HG03196 (cell line): ENCODE results near the gene OR52E6.
A peak's percentile ranks its signal among the peaks of the same experiment; 100 is the strongest.

Experiments
- ATAC-seq: cut with Tn5 transposase; IDR thresholded peaks from one replicate; pipeline ENCODE4 v1.9.1; 2021; ENCODE audit not compliant: unreplicated experiment

Gene OR52E6

DNA sequence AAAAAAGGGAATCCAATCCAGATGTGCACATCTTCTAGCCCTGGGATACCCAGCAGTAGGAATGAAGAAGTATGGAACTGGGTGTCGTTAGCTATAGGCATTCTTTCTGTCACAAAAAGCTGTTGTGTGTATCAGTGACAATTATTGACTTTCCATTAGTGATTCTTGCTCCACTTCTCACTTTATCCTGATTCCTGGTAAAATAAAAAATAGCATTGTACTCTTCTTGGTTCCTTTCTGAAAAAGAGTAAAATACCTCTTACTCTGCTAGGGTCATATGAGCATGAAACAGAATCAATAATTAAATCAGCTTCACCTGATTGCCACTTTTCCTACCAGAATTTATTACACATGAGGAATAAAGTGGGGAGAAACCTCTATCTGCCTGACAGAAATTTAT, at the start of gene OR52E6:
Gene OR52E6 (minus strand): TSS at position 101 of the 400 bp plus-strand sequence. CDS start 0 bp downstream, at position 101.
- no peak for ATAC-seq

DNA sequence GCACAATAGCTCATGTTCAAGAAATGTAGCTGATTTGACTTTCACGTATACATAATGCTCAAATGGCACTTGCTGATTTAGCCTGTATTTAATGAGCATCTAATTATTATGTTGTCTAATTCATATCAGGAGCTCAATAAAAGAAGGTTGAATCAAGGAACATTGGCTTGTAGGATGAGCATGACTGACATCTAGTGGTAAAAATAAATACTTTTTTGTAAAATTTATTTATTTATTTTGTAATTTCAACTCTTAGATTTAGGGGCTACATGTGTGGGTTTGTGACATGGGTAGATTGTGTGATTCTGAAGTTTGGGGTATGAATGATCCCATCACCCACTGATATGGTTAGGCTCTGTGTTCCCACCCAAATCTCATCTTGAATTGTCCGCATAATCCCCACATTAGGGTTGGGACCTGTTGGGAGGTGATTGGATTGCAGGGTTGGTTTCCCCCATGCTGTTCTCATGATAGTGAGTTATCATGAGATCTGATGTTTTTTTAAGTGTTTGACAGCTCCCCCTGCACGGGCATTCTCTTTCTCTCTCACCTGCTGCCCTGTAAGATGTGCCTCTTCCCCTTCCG, 49.6 kb upstream of the OR52E6 start:
- no peak for ATAC-seq

DNA sequence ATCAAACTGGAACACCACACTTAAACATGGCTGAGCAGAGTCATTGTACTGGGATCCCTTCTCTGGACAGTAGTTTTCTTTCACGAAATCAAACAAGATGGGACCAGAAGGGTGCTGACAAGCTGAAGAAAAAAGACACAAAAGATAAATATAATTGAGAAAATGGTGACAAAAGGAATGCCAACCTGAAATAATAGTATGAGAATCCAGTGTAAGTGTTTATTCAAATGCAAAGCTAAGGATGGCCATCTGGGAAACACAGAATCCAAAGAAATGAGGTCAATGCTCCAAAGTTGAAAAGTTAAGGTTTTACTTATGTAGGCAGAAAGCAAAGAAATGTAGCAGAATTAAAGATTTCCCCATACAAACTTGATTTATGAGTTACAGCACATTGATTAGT, 46.0 kb upstream of the OR52E6 start:
- ATAC-seq: no peak

DNA sequence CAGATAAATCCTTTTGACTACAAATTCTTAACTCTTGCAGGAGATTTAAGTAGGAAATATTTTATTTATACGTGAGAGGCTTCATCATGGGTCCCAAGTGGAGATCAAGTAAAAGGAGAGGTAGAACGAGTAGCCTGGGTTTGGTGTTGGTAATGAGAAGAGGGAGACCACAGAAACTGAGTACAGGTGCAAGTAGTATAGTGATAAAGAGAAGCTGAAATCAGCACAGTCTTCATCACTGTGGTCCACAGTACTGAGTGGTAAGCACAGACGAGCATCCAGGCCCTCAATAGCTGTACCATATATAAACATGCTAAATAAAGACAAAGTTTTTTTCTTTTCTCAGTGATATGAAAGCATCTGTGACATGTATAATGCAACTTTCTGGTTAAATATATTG, 45.5 kb upstream of the OR52E6 start:
- no peak for ATAC-seq

DNA sequence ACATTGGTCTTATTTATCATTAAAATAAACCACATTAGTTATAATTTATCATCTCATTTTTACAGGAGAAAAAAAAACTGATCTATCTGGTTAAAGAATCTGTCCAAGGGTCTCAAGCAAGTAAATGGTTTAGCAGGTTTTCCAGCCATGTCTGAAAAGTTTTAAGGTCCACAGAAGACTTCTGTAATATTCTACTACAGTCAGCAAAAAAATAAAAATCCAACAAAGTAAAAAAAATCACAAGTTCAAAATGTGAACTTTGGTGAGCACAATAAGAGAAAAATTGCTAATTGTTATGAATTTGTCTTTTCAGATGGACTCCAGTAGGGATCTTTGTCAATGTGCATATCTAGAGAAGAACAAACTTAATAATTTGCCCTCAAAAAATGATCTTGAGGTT, 40.1 kb upstream of the OR52E6 start:
- ATAC-seq: no peak

DNA sequence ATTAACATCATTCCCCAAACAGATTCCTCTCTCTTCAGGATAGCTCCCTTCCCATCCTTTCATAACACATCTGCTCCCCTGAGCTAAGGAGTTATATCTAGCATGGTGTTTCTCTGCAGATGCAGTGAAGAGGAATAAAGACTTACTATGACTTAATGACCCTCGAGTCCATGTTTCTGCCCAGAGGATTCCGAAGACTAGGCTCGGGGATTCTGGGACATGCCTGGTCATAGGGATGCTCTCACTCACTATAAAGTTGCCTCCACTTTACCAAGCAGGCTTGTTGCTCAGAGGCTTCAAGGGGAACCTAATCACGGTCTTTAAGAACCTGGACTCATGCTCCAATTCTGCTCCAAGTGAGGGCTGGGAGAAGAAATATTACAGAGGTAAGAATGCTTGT, 38.6 kb upstream of the OR52E6 start, which contains the start of gene OR52E4:
Gene OR52E4 (plus strand): TSS at position 301 of the 400 bp plus-strand sequence. CDS start 3,664 bp downstream, outside the sequence.
- no peak for ATAC-seq

DNA sequence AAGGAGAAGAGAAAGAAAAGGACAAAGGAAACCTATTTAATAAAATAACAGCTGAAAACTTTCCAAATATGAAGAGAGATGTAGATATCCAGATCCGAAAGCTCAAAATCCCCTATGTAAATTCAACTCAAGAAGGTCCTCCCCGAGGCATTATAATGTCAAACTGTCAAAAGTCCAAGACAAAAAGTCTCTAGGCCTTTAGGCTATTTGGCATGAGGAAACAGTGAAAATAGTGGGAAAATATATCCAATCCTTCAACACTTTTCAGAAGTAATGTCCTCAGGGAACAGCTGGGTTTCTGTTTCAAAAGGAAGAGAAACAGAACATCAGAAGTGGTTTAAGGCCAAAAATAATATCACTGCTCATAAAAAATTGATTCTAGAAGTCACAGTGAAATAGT, 36.9 kb upstream of the OR52E6 start:
- no peak for ATAC-seq

DNA sequence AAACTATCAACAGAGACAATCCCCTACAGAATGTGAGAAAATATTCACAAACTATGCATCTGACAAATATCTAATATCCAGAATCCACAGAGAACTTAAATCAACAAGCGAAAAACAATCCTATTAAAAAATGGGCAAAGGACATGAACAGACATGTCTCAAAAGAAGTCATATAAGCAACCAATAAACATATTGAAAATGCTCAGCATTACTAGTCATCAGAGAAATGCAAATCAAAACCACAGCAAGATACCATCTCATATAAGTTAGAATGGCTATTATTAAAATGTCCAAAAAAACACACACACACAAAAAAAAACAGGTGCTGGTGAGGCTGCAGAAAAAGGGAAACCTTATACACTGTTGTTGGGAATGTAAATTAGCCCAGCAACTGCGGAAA, 24.1 kb upstream of the OR52E6 start:
- no peak for ATAC-seq

DNA sequence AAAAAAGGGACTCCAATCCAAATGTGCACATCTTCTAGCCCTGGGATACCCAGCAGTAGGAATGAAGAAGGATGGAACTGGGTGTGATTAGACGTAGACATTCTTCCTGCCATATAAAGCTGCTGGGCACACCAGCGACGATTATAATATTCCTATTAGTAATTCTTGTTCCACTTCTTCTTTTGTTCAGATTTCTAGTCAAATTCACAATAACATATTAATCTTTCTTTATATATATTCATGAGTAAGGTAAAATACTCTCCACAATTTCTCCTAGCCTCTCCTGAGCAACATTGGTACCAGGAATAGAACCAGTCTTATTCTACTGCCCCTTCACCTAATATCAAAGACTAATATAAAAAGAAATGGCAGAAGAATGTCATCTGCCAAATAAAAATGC, 15.9 kb upstream of the OR52E6 start, which contains the start of gene OR52E8:
Gene OR52E8 (minus strand): TSS at position 101 of the 400 bp plus-strand sequence. CDS start 0 bp downstream, at position 101.
- no peak for ATAC-seq

DNA sequence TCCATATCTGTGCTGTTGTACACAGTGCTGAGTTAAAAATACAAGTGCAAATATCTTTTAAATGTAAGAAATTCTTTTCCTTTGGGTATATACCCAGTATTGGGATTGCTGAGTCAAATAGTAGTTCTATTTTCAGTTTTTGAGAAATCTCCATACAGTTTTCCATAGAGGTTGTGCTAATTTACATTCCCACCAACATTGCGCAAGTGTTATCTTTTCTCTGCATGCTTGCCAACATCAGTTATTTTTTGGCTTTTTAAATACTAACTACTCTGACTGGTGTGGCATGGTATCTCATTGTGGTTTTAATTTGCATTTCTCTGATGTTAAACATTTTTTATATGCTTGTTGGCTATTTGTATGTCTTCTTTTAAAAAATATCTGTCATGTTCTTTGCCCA, 9.3 kb upstream of the OR52E6 start:
- no peak for ATAC-seq

DNA sequence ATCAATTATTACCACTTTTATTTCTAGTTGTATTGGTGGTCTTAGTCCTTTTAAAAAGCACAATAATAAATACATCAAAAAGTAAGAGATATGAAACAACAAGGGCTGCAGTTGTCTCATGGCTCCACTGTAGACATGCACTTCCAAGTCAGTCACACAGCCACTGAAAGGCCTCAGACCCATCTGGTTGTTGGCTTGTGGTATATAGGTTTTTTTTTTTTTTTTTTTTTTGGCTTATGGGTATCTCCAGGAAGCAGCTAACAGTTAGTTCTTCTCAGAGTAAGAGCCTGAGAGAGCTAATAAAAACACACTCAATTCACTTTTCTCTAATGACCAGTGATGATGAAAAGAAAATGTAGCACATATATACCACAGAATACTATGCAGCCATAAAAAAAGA, 6.0 kb upstream of the OR52E6 start:
- no peak for ATAC-seq

DNA sequence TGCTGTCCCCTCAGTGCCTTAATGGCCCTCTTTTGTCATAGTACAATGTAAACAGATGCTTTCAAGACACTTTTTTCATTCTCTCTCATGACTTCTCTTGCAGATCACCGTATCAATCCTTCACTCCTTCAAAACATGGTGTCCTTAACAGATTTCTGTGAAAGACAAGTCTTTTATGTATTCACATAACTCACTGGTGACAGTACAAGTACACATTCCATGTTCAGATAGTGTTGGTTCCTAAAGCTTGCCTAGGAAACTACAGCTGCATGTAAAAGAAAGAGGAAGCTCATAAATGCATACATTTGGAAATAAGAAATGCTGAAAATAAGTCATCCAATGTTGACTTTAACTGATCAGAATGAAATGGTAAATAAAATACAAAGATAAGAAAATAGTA, 5.0 kb upstream of the OR52E6 start:
- ATAC-seq: no peak

DNA sequence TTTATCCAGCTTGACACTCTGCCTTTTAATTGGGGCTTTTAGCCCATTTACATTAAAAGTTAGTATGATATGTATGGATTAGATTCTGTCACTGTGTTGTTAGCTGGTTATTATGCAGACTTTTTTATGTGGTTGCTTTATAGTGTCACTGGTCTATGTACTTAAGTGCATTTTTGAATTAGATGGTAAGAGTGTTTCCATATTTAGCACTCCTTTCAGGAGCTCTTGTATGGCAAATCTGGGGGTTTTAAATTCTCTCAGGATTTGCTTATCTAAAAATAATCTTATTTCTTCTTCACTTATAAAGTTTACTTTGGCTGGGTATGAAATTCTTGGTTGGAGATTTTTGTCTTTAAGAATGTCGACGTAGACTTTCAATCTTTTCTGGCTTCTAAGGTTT, 4.0 kb downstream of the OR52E6 start:
- ATAC-seq: no peak

DNA sequence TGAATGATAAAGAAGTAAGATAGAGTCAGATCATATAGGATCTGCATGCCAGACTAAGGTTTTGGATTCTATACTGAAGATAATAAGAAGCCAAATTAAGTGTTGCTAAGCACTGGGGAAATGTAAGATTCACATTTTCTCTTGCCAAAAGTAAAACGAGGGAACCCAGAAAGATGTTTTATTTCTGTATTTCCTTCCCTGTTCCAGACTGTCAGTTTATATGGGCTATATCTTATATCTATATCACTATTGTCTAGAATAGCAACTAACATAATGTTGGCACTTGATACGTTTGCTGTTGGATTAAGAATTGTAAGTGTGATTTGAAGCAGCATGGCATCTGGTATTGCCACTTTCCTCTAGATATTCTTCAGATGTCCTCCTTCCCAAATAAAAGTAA, 8.3 kb downstream of the OR52E6 start:
- ATAC-seq: no peak

DNA sequence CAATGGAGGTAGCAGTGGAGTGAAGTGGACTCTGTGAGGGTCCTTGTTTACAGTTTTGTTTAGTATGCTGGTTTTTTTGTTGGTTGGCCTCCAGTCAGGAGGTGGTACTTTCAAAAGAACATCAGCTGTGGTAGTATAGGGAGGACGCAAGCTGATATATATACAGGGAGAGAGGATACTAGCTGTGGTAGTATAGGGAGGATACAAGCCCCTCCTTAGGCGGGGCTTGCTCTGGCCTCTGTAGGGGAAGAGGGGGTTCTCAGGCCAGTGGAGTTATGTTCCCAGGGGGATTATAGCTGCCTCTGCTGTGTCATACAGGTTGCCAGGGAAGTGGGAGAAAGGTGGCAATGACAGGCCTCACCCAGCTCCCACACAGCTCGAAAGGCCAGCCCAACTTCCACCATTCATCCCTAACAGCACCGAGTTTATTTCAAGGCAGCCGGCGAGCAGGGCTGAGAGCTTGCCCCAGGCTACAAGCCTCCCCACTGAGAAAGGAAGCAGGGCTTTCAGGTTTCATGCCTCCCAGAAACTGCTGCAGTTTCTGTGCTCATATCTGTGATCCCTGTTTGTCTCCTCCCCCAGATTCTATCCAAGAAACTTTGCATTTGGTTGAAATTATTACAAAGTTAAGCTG, 10.4 kb downstream of the OR52E6 start:
- ATAC-seq: no peak

DNA sequence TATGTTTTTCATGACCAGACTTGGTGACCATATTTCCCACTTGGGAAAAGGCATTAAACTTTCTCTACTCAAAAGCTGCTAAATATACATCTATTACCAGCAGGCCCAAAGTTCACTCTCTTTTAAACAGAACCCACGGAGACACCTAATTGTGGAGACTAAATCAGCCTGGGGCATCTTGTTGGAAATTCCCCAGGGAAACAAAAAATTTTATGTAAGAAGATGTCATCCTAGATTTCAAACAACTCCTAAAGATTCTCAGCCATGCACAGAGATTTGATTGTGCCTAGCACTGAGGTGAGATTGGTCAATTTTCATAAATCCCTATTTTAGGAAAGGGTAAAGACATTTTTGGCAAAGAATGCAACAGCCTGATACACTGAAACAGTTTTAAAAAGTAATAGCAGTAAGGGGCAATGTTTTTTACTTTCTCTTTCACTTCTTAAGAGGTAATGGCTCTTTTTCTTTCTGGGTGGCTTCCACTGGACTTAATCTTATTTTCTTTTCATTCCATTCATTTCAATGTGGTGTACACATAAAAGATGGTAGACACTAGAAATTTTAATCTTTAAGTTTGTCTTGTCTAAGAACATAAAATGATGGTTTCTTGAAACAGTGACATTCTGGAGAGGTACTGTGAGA, 23.3 kb downstream of the OR52E6 start:
- ATAC-seq: no peak

DNA sequence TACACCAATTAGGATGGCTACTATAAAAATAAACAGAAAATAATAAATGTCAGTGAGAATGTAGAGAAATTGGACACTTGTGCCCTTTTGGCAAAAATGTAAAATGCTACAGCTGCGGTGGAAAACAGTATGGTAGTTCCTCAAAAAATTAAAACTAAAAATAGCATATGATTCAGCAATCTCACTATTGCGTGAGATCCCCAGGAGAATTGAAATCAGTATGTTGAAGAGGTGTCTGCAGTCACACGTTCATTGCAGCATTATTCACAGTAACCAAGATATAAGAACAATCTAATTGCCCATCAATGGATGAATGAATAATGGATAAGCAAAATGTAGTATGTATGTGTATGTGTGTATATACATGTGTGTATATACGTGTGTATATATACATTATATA, 26.2 kb downstream of the OR52E6 start:
- ATAC-seq: no peak

DNA sequence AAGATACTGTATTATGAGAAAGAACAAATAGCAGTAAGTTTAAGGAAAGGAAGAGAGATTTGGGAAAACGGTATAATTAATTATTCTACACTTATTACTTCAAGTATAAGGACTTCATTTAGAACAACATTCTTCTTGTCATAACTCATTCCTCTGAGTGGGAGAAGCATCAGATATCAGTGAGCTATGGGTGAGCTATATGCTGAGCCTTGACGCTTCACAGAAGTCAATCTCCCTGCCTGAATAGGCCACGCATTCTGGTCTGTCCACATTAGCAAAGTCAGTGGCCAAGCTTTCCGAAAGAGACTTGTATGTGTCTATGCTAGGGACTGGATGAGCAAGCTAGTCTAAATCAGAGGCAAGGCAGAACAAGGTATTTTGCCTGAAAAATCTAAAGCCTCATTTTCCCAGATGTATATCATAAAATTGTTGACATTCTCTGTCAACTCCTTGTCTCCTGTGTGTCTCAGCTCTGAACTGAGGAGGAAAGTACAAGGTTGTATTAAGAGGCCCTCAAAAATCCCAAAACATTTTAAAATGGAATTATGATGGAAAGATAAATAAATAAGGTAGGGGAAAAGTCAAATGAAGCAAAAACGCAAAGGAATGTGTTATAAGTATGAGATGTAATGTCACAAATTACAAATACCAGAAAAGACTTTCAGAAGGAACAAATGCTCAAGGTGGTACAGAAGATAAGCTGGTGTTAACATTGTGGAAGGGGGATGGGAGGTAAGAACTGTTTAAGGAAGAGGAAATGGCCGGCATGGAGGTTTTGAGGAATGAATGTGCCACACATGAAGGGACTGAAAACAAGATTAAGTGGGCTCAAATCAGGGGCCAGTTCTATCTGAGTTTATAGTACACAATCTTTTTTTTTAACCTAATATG, 31.5 kb downstream of the OR52E6 start:
- no peak for ATAC-seq

DNA sequence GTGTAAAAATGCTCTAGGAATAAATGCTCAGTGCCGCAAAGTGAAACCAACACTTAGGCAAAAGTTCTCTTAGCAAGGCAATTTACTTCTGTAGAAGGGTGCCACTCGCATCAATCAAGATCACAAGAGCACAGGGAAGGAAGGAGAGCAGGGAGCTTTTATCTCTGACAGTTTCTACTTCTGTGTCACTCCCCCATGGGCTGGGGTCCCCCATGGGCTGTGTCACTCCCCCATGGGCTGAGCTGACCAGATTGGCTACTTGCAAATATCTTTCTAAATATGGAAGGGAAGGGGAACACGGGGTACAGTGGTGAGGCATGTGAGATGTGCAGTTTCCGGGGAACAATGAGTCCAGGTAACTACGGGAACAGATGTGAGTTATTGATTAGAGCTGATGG, 32.6 kb downstream of the OR52E6 start:
- ATAC-seq: no peak

DNA sequence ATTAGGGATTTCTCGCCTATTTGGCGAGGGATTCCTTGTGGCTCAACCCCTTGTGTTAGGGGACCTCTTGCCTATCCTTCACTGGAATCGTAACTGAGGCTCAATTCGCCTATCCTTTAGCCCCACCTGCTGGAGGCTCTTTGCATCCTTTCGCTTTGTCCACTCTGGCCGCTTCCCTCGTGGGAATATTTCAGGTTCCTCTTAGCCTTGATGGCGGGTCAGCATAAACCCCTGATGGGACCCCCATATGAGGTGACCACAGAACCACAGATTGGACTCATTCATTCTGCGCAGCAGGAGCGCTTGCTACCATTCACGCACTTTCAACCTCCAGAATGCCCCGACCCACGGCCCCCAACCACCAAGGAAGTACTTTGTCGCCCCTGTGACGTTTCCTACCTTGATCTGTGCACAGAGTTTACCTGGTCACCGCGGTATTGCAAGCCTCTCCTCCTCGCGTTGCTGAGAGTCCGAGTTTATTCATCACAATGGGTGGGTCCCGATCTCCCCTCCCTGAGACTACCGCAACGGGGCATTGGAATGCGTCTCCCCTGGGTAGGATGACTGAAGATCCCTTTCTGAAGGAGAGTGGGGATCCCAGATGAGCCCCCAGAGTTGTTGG, 33.1 kb downstream of the OR52E6 start, which contains the start of gene OR52N2:
Gene OR52N2 (plus strand): TSS at position 425 of the 622 bp plus-strand sequence. CDS start 11,412 bp downstream, outside the sequence.
- ATAC-seq: peak; percentile 93

DNA sequence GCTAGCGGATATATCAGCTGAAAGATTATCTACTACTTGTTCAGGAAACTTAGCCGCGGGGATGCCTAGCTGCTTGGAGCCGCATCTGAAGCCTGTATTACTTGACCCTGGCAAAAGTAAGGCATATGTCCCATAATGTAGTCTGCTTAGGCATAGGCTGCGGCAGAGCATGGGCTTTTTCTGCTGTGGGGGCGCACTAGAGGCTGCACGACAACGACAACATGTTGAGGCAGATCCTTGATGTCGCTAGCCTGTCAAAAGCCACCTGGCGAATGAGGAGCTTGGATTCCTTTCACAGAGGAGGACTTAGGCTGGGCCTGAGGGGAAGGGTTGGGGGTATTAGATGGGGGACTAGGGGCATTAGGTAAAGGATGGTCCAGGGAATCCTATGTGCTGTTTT, 34.1 kb downstream of the OR52E6 start:
- ATAC-seq: no peak
